OCI-M2 (cell line): Measurements from ENCODE around the gene ADD1.

Experiments
- DNase-seq: peaks from one replicate; lab custom pipeline; 2025; ENCODE audit not compliant: unreplicated experiment; lab: John Stamatoyannopoulos, UW

The ADD1 gene

GRCh38 chr4:2833671-2834000 is 10.0 kb upstream of the ADD1 start:
- DNase-seq: no peak

GRCh38 chr4:2834001-2834921 is 9.4 kb upstream of the ADD1 start:
- DNase-seq: no peak

DNA sequence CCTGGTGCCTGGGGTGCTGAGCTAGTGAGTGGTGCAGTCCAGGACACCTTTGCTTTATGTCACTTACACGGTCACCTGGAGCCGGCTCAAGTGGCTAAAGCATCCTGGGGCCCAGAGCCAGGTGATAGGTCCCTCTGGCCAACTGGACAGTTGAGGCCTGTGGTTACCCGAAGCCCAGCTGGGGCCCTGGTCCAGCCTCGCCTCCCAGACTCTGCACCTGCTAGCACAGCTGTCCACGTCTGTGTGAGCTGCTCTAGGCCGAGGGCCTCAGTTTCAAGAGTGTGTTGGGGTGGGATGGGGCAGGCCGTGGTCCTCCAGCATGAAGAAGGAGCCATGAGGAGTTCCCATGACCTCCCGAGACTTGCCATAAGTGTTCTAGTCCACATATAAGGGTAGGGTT is 7.7 kb upstream of the ADD1 start:
- DNase-seq: no peak

GRCh38 chr4:2836391-2836859 is 7.2 kb upstream of the ADD1 start:
- no peak for DNase-seq

GRCh38 chr4:2837110-2837903 is 6.3 kb upstream of the ADD1 start:
- no peak for DNase-seq

GRCh38 chr4:2837904-2838496 is 5.6 kb upstream of the ADD1 start:
- DNase-seq: no peak

- DNase-seq: no peak
Observed at GRCh38 chr4:2839060-2839459, 4.6 kb upstream of the ADD1 start.

GRCh38 chr4:2842687-2843262 is 869 bp upstream of the ADD1 start:
- no peak for DNase-seq

- DNase-seq: no peak
Observed at GRCh38 chr4:2843941-2844584, 419 bp downstream of the ADD1 start.

- DNase-seq: no peak
Observed at GRCh38 chr4:2846172-2846571, 2.5 kb downstream of the ADD1 start.

DNA sequence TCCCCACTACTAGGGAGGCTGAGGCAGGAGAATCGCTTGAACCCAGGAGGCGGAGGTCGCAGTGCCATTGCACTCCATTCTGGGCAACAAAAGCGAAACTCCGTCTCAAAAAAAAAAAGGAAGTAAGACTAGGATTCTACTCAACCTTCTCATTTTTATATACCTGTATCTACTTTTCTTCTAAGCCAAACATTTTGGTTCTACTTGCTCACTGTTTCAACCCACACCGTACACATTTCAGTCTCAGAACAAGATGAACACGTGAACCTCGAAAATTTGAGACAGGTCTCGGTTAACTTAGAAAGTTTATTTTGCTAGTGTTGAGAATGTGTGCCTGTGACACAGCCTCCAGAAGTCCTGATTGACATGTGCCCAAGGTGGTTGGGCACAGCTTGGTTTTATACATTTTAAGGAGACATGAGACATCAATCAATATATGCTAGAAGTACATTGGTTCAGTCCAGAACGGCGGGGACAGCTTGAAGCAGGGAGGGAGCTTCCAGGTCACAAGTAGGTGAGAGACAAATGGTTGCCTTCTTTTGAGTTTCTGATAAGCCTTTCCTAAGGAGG is 3.7 kb downstream of the ADD1 start:
- no peak for DNase-seq

DNA sequence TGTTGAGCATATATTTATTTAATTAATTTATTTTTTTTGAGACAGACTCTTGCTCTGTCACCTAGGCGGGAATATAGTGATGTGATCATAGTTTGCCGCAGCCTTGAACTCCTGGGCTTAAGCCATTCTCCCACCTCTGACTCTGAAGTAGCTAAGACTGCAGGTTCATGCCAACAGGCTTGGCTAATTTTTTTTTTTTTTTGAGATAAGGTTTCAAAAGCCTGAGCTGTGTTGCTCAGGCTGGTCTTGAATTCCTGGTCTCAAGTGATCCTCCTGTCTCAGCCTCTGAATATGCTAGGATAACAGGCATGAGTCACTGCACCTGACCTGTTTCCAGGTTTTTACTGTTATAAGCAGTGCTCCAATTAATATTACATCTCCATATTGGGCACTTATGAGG is 4.8 kb downstream of the ADD1 start:
- no peak for DNase-seq

GRCh38 chr4:2849267-2850152 is 5.9 kb downstream of the ADD1 start:
- no peak for DNase-seq

DNA sequence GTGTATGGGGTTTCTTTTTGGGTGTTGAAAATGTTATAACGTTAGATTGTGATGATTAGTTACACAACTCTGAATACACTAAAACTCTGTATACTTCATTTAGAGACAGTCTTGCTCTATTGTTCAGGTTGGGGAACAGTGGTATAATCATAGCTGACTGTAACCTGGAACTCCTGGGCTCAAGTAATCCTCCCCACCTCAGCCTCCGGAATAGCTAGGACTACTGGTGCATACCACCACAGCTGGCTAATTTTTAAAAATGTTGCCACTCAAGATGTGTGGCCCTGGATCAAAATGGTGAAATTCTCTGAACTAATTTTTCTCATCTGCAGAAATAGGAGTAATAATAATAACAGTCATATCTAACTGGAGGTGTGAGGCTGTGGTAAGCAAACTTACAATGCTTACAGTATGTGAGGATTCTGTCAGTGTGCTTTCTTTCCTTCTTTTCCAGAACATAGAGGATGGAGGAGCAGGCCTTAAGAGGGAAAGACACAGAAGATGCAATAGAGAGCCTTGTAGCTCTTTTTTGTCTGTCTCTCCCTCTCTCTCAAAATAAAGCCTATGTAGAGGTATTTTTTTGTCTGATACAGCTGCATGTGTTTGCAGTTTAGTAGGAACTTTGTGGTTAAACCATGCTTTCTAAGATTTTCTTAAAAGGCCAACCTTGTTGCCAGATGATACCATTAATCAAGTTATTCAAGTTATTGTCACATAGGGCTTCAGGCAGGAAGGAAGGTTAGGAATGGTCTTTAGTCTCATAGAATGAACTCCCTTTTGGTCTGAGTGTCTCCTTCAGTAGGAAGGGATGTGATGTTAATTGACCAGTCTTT is 7.5 kb downstream of the ADD1 start:
- DNase-seq: no peak

- no peak for DNase-seq
Observed at GRCh38 chr4:2852481-2852921, 8.9 kb downstream of the ADD1 start.

DNA sequence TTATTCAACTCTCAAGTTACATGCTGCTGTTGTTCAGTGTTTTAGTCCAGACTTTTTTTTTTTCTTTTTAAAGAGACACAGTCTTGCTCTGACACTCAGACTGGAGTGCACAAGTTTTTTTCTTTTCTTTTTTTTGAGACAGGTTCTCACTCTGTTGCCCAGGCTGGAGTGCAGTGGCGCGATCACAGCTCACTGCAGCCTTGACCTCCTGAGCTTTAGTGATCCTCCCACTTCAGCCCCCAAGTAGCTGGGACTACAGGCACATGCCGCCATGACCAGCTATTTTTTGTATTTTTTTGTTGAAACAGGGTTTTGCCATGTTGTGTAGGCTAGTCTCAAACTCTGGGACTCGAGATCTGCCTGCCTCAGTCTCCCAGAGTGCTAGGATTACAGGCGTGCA is 11.9 kb downstream of the ADD1 start:
- DNase-seq: no peak

DNA sequence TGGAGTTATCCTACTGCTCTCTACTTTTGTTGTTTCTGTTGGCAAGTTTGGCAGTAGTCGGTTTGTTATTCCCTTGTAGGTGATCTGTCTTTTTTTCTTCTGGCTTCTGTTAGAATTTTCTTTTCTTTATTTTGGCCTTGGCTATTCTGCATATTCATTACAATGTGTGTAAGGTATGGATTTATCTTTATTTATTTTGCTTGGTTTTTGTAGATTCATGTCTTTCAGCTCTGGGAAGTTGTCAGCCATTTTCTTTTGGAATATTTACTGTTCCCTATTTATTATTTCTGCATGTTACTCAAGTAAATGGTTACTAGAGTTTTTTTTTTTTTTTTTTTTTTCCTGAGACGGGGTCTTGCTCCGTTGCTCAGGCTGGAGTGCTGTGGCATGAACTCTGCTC is 12.6 kb downstream of the ADD1 start:
- DNase-seq: no peak

GRCh38 chr4:2857349-2857927 is 13.8 kb downstream of the ADD1 start:
- no peak for DNase-seq
